K562 (cell line): ENCODE measurements around the gene RWDD1.

Source experiments
- E2F8 ChIP-seq: fragments of 450-650 bp; IDR thresholded peaks from 2 replicates; pipeline ENCODE4 v1.7.1; 2018; ENCODE audit warnings: mild to moderate bottlenecking, low read depth; ENCODE audit not compliant: partially characterized antibody
- EP300 ChIP-seq: IDR thresholded peaks from 2 replicates; pipeline ENCODE4 v1.6.1; 2012; ENCODE audit warnings: low read length, improper control_type of control experiment
- FOS ChIP-seq: IDR thresholded peaks from 3 replicates; pipeline ENCODE4 v1.6.1; 2011; ENCODE audit not compliant: insufficient read length; ENCODE audit errors: extremely low read depth
- GABPA ChIP-seq: fragments of 200-800 bp; sonication (Bioruptor generic); conservative IDR thresholded peaks from 2 replicates; pipeline ENCODE4 v1.6.1; 2016; ENCODE audit warnings: low read depth, missing genetic modification characterization, missing compliant biosample characterization
- KDM4B ChIP-seq, 2 experiments: fragments of 450-650 bp in 1 of 2; sonication (generic) in 1 of 2; IDR thresholded peaks; 2 replicates each; pipeline ENCODE4 v1.6.1; 2016 to 2017; ENCODE audit warnings: borderline replicate concordance in 2 of 2, antibody characterized with exemption in 1 of 2, low read depth in 1 of 2, mild to moderate bottlenecking in 1 of 2
- MAX ChIP-seq: sonication (generic); formaldehyde crosslinking; IDR thresholded peaks from 2 replicates; pipeline ENCODE4 v1.9.0; 2022; ENCODE audit warnings: mild to moderate bottlenecking, missing genetic modification reagents
- MYC ChIP-seq, 2 experiments: fragments of 250-450 bp in 1 of 2; sonication (Bioruptor Pico) in 1 of 2; IDR thresholded peaks; 2 replicates each; pipeline versions ENCODE4 v1.5.1 to v1.6.1; 2012 to 2021; ENCODE audit warnings: low read depth in 2 of 2, borderline replicate concordance in 1 of 2, improper control_type of control experiment in 1 of 2, low read length in 1 of 2, mild to moderate bottlenecking in 1 of 2, moderate library complexity in 1 of 2
- OTX1 ChIP-seq: fragments of 450-650 bp; formaldehyde crosslinking; IDR thresholded peaks from 2 replicates; pipeline ENCODE4 v1.4.0; 2022; ENCODE audit warnings: mild to moderate bottlenecking
- PHF21A ChIP-seq: fragments of 450-650 bp; IDR thresholded peaks from 2 replicates; pipeline ENCODE4 v1.6.1; 2017; ENCODE audit warnings: low read depth, borderline replicate concordance
- ZNF76 ChIP-seq: fragments of 250-450 bp; sonication (Bioruptor Pico); IDR thresholded peaks from 2 replicates; pipeline ENCODE4 v1.4.0; 2020; ENCODE audit warnings: mild to moderate bottlenecking, moderate library complexity, borderline replicate concordance
- TF ChIP-seq, protein P1 (sequence below): sonication (generic); formaldehyde crosslinking; IDR thresholded peaks from 2 replicates; pipeline ENCODE4 v1.5.0; 2020; ENCODE audit warnings: missing genetic modification reagents

GRCh38 chr6:116562614-116563013 lies 8.7 kb upstream of the RWDD1 start:
- no peak for TF ChIP-seq OTX1
- TF ChIP-seq MYC (IDR thresholded peaks at IDR 0.05; ENCODE audit: low read depth, low read length), result no peak
- TF ChIP-seq MYC (CRISPR knock-in tag; IDR thresholded peaks at IDR 0.05; ENCODE audit: borderline replicate concordance, low read depth), result no peak
- no peak for TF ChIP-seq E2F8
- no peak for TF ChIP-seq KDM4B (IDR thresholded peaks at IDR 0.05; ENCODE audit: borderline replicate concordance in 2 of 2, low read depth in 1 of 2)
- no peak; the same call in 1 of the 2 replicates for TF ChIP-seq GABPA (tag)
- peak; percentile 65; the same call in 1 of the 2 replicates for TF ChIP-seq EP300
- no peak for TF ChIP-seq MAX (CRISPR knock-in tag)
- no peak for TF ChIP-seq FOS
- no peak for TF ChIP-seq ZNF76 (CRISPR knock-in tag)
- TF ChIP-seq PHF21A, result no peak
- TF ChIP-seq, protein P1, sequence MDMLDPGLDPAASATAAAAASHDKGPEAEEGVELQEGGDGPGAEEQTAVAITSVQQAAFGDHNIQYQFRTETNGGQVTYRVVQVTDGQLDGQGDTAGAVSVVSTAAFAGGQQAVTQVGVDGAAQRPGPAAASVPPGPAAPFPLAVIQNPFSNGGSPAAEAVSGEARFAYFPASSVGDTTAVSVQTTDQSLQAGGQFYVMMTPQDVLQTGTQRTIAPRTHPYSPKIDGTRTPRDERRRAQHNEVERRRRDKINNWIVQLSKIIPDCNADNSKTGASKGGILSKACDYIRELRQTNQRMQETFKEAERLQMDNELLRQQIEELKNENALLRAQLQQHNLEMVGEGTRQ, result no peak
